GM18526 (cell line): Measurements from ENCODE around the gene RSPH1.

Source experiments
- POLR2A ChIP-seq: IDR thresholded peaks from 3 replicates; pipeline ENCODE4 v1.6.1; 2011; ENCODE audit not compliant: insufficient read length; ENCODE audit errors: extremely low read depth

The RSPH1 gene

GRCh38 chr21:42523211-42523610, 27.2 kb upstream of the RSPH1 start:
- TF ChIP-seq POLR2A = no peak

GRCh38 chr21:42522771-42523170, 26.7 kb upstream of the RSPH1 start:
- no peak for TF ChIP-seq POLR2A

GRCh38 chr21:42522271-42522670, 26.2 kb upstream of the RSPH1 start:
- no peak for TF ChIP-seq POLR2A

GRCh38 chr21:42521805-42522204, 25.8 kb upstream of the RSPH1 start:
- TF ChIP-seq POLR2A = no peak

GRCh38 chr21:42521384-42521783, 25.4 kb upstream of the RSPH1 start:
- TF ChIP-seq POLR2A = no peak

- no peak for TF ChIP-seq POLR2A
Measured at GRCh38 chr21:42520628-42521253, 24.7 kb upstream of the RSPH1 start.

GRCh38 chr21:42518626-42519025, 22.6 kb upstream of the RSPH1 start:
- no peak for TF ChIP-seq POLR2A

GRCh38 chr21:42518215-42518614, 22.2 kb upstream of the RSPH1 start:
- TF ChIP-seq POLR2A = no peak

GRCh38 chr21:42515708-42516502, 19.9 kb upstream of the RSPH1 start:
- TF ChIP-seq POLR2A = no peak

- no peak for TF ChIP-seq POLR2A
Measured at GRCh38 chr21:42514883-42515228, 18.8 kb upstream of the RSPH1 start.

GRCh38 chr21:42513985-42514882, 18.2 kb upstream of the RSPH1 start:
- TF ChIP-seq POLR2A = peak; percentile 50

GRCh38 chr21:42513151-42513984, 17.3 kb upstream of the RSPH1 start, which contains the start of gene SLC37A1:
TSS of gene SLC37A1 (plus strand) at chr21:42513852. CDS start at chr21:42518455, 4,603 bp downstream.
- no peak for TF ChIP-seq POLR2A

GRCh38 chr21:42512346-42513034, 16.5 kb upstream of the RSPH1 start:
- TF ChIP-seq POLR2A = no peak

- no peak for TF ChIP-seq POLR2A
Measured at GRCh38 chr21:42509244-42509643, 13.2 kb upstream of the RSPH1 start.

GRCh38 chr21:42508371-42508770, 12.3 kb upstream of the RSPH1 start:
- TF ChIP-seq POLR2A = no peak

GRCh38 chr21:42507418-42507817, 11.4 kb upstream of the RSPH1 start:
- TF ChIP-seq POLR2A = no peak
